ENCODE results near the gene EMILIN3.

- TF ChIP-seq, protein P1, sequence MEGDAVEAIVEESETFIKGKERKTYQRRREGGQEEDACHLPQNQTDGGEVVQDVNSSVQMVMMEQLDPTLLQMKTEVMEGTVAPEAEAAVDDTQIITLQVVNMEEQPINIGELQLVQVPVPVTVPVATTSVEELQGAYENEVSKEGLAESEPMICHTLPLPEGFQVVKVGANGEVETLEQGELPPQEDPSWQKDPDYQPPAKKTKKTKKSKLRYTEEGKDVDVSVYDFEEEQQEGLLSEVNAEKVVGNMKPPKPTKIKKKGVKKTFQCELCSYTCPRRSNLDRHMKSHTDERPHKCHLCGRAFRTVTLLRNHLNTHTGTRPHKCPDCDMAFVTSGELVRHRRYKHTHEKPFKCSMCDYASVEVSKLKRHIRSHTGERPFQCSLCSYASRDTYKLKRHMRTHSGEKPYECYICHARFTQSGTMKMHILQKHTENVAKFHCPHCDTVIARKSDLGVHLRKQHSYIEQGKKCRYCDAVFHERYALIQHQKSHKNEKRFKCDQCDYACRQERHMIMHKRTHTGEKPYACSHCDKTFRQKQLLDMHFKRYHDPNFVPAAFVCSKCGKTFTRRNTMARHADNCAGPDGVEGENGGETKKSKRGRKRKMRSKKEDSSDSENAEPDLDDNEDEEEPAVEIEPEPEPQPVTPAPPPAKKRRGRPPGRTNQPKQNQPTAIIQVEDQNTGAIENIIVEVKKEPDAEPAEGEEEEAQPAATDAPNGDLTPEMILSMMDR (conservative IDR thresholded peaks at IDR 0.05; ENCODE audit: low read depth, low read length), result no peak
- no peak for TF ChIP-seq EZH2 (IDR thresholded peaks at IDR 0.05; ENCODE audit: borderline replicate concordance, low read depth, low read length, poor library complexity, severe bottlenecking)
Measured at GRCh38 chr20:41375846-41376245, 9.2 kb upstream of the EMILIN3 start.
